CD4-positive, alpha-beta T cell treated with Interleukin-12 subunit alpha and Interleukin-12 subunit beta, for 1 hour (primary cell): Measurements from ENCODE around the gene ORAI2.
"Not testable (repeated sequence)": the region's sequence is repeated elsewhere in the genome, so short reads cannot be mapped to it uniquely, and the experiment has no call there.

ENCODE experiments used
- DNase-seq: peaks from one replicate; pipeline ENCODE4 v3.0.0-alpha.2; 2020

ORAI2 gene

GRCh38 chr7:102505298-102506185 is 72.2 kb downstream of the ORAI2 start:
- DNase-seq: not testable (repeated sequence)
